Activated T-helper 1 cell treated with Interleukin-2 at 50 U/mL for 16 hours (primary cell): ENCODE data around the gene ACTL9.
"Not testable (repeated sequence)": the region's sequence is repeated elsewhere in the genome, so short reads cannot be mapped to it uniquely, and the experiment has no call there.

ENCODE experiments used
- DNase-seq: peaks from one replicate; pipeline ENCODE4 v3.0.0-alpha.2; 2020; ENCODE audit warnings: low read depth

The ACTL9 gene

DNA sequence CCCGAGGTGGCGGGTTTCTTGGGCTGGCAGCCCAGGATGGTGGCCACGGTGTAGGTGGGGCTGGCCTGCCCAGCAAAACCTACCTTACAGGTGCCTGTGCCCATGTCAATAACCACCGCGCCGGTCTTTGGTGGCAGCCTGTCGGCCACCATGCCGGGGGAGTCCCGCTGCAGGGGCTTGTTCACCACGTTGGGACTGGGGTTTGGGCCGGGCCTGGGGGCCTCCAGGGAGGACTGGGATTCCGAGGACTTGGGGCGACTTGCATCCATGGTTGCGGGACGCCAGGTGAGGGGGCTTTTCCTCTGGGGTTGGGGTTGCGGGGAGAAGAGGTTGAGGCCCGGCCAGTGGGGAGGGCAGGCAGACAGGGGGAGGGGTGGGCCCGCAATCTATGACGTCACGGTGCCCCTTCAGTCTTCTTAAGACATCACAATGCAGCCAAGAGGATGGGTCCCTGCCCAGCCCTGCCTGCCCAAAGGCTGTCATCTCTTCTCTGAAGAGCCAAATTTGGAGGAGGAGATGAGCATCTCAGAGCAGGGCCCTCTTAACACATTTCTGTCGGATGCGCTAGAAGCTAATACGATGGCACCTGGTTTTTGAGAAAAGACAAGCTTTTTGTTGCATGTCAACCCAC, at the start of gene ACTL9:
Gene ACTL9 (minus strand): TSS at position 363 of the 631 bp plus-strand sequence. CDS start 94 bp downstream, at position 269.
- DNase-seq = no peak

GRCh38 chr19:8739291-8740065, 40.9 kb upstream of the ACTL9 start:
- DNase-seq = not testable (repeated sequence)

DNA sequence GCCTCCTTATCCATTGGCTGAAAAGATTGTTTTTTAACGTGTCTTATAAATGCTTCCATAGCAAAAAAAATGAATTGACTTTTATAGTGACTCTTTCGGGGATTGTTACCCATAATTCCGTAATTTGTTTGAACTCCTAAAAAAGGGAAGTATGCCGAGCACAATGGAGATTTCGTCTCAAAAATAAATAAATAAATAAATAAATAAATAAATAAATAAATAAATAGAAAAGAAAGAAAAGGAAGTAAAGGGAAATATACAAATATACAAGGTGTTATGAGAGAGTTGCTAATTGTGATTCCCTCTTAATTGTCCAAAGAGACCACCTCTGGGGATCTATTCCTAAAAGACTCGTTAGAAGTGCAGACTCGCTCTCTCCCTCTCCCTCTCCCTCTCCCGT, 39.8 kb upstream of the ACTL9 start:
- DNase-seq = no peak

- no peak for DNase-seq
Observed at GRCh38 chr19:8731428-8732169, 33.0 kb upstream of the ACTL9 start.

DNA sequence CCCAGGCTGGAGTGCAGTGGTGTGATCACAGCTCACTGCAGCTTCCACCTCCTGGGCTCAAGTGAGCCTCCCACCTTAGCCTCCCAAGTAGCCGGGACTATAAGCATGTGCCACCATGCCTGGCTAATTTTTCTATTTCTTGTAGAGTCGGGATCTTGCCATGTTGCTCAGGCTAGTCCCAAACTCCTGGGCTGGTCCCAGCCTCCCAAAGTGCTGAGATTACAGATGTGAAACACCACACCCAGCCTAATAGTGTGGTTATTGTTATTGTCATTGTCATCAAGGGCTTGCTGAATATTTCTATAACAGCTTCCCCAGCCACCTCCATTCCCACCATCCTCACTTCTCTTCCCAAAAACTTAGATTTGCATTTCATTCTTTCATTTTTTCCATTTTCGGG, 25.7 kb upstream of the ACTL9 start:
- DNase-seq = no peak

DNA sequence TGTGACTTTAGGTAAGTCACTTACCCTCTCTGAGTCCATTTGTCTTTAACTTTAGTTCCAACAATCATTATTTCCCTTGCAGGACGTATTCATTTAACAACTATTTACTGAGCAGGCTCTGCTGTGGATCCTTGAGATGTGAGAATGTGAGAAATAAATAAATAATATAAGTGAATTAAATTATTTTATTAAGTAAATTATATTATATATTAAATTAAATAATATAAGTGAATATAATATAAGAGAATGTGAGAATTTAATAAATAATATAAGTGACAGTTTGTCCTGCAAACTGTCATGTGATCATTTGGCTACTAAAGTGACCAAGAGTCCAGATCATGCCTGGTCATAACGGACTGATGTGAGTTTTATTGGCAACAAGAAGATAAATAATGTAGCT, 23.4 kb upstream of the ACTL9 start:
- DNase-seq = no peak

GRCh38 chr19:8721334-8721733, 22.7 kb upstream of the ACTL9 start, which contains the start of gene OR2Z1:
Gene OR2Z1, plus strand, starts transcription at chr19:8721634. Its CDS starts 9,395 bp downstream, at chr19:8731029.
- DNase-seq = no peak

DNA sequence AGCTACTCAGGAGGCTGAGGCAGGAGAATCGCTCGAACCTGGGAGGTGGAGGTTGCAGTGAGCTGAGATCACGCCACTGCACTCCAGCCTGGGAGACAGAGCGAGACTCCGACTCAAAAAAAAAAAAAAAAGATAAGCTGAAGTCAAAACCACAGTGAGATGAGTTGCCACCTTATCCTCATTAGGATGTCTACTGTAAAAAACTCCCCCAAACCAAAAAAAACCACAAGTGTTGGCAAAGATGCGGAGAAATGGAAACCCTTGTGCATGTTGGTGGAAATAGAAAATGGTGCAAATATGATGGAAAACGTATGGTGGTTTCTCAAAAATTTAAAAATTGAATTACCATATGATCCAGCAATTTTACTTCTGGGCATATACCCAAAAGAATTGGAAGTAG, 11.7 kb upstream of the ACTL9 start:
- DNase-seq = not testable (repeated sequence)

DNA sequence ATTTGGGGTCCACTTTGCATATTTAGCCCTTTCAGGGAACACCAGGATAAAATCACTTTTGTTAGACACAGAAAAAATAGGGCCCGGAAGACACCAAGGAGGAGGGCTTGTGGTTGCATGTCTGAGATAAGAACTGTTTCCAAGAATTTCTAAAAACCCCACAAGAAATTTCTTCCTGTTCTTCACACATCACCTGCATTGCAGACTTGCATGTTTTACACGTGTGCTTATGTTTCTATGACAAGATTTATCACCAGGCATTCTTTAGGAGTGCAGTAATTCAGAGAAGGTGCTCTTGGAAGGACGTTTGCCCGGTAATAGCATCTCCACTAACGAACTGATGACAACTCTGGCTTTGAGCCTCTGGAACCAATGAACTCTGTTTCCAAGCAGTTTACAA, 7.1 kb upstream of the ACTL9 start:
- DNase-seq = no peak

- not testable (repeated sequence) for DNase-seq
Observed at GRCh38 chr19:8705304-8705703, 6.7 kb upstream of the ACTL9 start.

DNA sequence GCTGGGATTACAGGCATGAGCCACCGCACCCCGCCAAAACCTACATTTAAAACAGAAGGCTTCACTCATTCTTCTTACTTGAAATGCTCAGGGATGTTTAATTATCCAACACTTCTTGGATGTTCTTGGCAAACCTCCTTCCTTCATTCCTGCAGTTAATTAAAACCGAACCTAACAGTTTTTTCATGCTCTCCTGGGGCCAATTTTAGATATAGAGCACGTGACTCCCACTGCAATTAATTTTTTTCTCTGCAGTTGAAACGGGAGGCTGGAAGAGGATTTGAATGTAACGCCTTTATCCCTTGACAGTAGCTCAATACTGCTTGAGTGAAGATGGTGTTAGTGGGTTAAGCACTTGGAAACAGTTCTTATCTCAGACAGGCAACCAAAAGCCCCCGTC, 4.6 kb upstream of the ACTL9 start:
- no peak for DNase-seq

DNA sequence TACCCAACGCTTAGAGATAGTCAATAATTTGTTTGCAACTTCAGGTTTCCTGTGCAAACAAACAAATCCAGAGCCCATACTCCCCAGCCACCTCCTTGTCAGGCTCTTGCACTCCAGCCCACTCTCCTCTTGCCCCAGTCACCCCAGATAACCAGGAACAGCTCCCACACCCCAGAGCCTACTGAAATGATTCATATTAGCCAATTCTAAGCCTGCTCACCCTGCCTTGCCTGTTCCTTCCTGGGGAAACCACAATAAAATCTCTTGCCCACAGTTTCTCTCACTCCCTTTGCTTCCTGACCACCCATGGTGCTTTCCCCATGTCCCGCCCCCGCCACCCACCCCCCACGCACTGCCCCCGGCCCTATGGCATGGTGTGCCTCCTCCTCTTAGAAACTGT, 3.8 kb upstream of the ACTL9 start:
- DNase-seq = no peak

GRCh38 chr19:8700956-8701355, 2.4 kb upstream of the ACTL9 start:
- DNase-seq = no peak

GRCh38 chr19:8699908-8700307, 1.3 kb upstream of the ACTL9 start:
- DNase-seq = no peak

DNA sequence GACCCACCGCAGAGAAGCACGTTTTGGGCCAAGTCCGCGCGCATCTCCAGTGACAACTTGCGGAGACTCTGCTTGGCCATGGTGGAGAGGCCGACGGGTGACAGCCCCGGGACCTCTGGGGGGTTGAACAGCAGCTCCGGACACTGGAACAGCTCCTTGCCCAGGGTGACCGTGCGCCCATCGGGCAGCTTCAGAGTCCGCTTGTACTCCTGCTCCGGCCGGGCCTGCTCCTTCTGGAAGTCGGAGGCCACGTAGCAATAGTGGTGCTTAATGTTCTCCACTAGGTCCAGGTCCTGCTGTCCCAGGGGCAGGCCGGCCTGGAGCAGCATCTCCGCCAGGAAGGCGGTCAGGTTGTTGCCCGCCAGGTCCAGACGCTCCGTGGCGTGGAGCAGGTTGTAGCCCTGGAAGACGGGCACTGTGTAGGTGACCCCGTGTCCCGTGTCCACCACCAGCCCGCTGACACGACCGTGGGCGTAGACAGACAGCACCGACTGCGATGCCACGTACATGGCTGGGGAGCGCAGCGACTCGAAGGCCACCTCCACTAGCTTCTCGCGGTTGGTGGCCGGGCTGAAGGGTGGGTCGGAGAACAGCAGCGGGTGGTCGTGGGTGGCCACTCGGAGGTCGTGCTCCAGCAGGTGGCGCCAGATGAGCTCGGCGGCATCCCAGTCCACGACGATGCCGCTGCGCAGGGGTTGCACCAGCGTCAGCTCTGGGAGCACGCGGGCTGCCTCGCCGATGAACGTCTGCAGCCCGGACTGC, 743 bp downstream of the ACTL9 start:
- no peak for DNase-seq

DNA sequence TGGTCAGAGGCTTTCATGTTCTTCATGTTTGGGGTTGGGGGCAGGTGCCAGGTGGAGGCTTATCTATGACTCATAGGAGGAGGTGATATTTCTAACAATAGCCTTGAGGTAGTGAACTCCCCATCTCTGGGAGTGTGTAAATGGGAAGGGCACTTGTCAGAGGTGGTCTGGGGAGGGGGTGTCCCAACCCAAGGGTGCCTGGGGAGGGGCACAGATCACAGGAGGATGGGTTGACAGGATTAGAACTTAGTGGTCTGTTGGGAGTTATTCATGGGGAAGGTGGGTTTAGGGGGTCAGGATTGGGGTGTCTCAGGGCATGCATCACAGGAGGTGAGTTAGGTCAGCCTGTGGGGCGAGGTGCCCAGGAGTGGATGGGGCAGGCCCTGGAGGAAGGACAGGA, 1.6 kb downstream of the ACTL9 start:
- no peak for DNase-seq

- no peak for DNase-seq
Observed at GRCh38 chr19:8695911-8696310, 2.7 kb downstream of the ACTL9 start.

DNA sequence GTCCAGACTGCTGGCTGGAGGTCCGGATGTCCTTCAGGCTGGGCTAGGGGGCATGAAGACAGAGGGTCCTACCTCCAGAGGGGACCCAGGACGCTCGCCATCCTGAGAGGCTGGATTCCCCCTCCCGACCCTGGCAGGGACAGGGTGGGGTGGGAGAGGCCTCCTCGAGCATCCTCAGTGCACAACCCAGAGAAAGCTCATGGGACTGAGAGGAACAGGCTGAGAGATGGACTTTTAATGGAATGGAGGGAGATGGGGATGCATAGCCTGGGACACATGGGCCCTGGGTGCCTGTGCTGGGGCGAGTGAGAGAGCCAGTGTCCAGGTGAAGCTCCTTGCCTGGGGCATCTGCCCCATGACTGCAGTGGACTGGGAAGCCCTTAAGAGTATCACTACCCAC, 3.1 kb downstream of the ACTL9 start:
- DNase-seq = no peak

DNA sequence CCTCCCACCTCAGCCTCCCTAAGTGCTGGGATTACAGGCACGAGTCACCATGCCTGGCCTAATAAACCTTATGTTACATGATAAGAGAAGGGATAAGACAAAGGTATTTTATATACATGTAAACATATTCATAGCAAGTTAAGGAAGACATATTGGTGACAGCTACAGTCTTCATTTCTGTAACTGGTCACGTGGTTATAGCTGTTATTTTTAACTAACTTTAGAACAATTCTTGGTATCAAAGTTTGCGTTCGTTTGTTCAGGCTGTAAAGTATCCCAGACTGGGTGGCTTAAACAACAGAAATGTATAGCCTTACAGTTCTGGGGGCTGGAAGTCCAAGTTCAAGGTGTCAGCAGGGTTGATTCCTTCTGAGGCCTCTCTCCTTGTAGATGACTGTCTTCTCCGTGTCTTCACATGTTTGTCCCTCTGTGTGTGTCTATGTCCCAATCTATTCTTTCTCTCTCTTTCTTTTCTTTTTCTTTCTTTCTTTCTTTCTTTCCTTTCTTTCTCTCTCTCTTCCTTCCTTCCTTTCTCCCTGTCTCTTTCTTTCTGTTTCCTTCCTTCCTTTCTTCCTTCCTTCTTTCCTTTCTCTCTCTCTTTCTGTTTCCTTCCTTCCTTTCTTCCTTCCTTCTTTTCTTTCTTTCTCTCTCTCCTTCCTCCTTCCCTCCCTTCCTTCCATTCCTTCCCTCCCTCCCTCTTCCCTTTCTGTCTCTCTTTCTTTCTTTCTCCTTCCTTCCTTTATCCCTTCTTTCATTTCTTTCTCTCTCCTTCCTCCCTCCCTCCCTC, 7.6 kb downstream of the ACTL9 start:
- no peak for DNase-seq

DNA sequence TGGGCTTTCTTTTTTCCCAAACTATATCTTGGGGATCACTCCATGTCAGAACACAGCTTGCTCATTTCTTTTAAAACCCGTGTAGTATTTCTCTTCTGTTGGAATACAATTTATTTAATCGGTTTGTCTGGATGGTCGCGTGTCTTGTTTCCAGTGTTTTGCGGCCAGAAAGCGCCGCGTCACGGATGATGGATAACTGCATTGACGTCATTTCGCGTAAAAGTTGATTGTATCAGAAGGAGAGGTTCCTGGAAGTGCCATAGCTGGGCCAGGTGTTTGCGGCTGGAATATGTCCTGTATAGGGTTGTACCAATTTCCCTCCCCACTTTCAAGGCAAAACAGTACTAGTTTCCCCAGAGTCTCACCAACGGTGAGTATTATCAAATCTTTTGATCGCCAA, 9.7 kb downstream of the ACTL9 start:
- DNase-seq = no peak

DNA sequence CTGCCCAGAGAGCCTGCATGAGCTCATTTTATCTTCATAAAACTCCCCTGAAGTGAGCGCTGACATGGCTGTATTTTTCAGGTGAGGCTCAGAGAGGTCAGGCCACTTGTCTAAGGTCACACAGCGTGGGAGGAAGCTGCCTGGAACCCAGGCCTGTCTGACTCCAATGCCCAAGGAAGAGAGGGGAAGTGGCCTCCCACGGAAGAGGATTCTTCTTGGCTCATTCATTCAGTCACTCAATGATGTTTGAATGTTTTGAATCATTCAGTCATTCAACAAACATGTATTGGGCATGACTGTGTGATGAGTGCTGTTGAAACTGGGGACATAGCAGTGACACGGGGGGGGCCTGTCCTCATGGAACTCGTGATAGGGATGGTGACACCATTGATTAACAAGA, 12.0 kb downstream of the ACTL9 start:
- no peak for DNase-seq
